Measurements from ENCODE around the gene RAB6A.
"Not testable (repeated sequence)": the region's sequence is repeated elsewhere in the genome, so short reads cannot be mapped to it uniquely, and the experiment has no call there.

Gene RAB6A

GRCh38 chr11:73729594-73730206 lies 31.2 kb downstream of the RAB6A start:
- FAIRE-seq = peak; percentile 76
- no peak for DNase-seq (ENCODE audit: insufficient read length, low spot score)

- no peak for FAIRE-seq
- no peak for DNase-seq (ENCODE audit: insufficient read length, low spot score)
Observed at GRCh38 chr11:73728000-73728399, 32.9 kb downstream of the RAB6A start.

- FAIRE-seq (no peak), DNase-seq (ENCODE audit: insufficient read length, low spot score) (no peak)
Observed at GRCh38 chr11:73726825-73727224, 34.0 kb downstream of the RAB6A start.

- no peak for DNase-seq (ENCODE audit: insufficient read length, low spot score)
- FAIRE-seq = no peak
Observed at GRCh38 chr11:73717136-73717535, 43.7 kb downstream of the RAB6A start.

- no peak for DNase-seq (ENCODE audit: insufficient read length, low spot score)
- peak; percentile 89 for FAIRE-seq
Observed at GRCh38 chr11:73716153-73717056, 44.5 kb downstream of the RAB6A start.

GRCh38 chr11:73715541-73715940 lies 45.3 kb downstream of the RAB6A start:
- DNase-seq (ENCODE audit: insufficient read length, low spot score) (no peak), FAIRE-seq (no peak)

GRCh38 chr11:73710964-73711363 lies 49.9 kb downstream of the RAB6A start:
- DNase-seq (ENCODE audit: insufficient read length, low spot score) (no peak), FAIRE-seq (no peak)

GRCh38 chr11:73705053-73705452 lies 55.8 kb downstream of the RAB6A start:
- FAIRE-seq = no peak

GRCh38 chr11:73693899-73694525 lies 66.9 kb downstream of the RAB6A start:
- DNase-seq (ENCODE audit: insufficient read length, low spot score) = no peak

More at GRCh38 chr11:73705053-73705452, 55.8 kb downstream of the RAB6A start:
- no peak for DNase-seq (ENCODE audit: insufficient read length, low spot score)

GRCh38 chr11:73680687-73681086 lies 80.2 kb downstream of the RAB6A start:
- DNase-seq (ENCODE audit: insufficient read length, low spot score) = no peak
- no peak for FAIRE-seq

More at GRCh38 chr11:73693899-73694525, 66.9 kb downstream of the RAB6A start:
- FAIRE-seq = no peak

GRCh38 chr11:73676552-73676951 lies 84.3 kb downstream of the RAB6A start:
- not testable (repeated sequence) for FAIRE-seq; DNase-seq (ENCODE audit: insufficient read length, low spot score)

- FAIRE-seq (no peak), DNase-seq (ENCODE audit: insufficient read length, low spot score) (no peak)
Observed at GRCh38 chr11:73671701-73672100, 89.2 kb downstream of the RAB6A start.

- DNase-seq (ENCODE audit: insufficient read length, low spot score) (no peak), FAIRE-seq (no peak)
Observed at GRCh38 chr11:73670808-73671207, 90.1 kb downstream of the RAB6A start.

- DNase-seq (ENCODE audit: insufficient read length, low spot score) (no peak), FAIRE-seq (no peak)
Observed at GRCh38 chr11:73667891-73668290, 93.0 kb downstream of the RAB6A start.

GRCh38 chr11:73664877-73665276 lies 96.0 kb downstream of the RAB6A start:
- DNase-seq (ENCODE audit: insufficient read length, low spot score) (no peak), FAIRE-seq (no peak)

GRCh38 chr11:73663604-73664495 lies 97.0 kb downstream of the RAB6A start:
- FAIRE-seq = no peak

GRCh38 chr11:73662445-73663157 lies 98.3 kb downstream of the RAB6A start:
- FAIRE-seq (no peak), DNase-seq (ENCODE audit: insufficient read length, low spot score) (no peak)

More at GRCh38 chr11:73663604-73664495, 97.0 kb downstream of the RAB6A start:
- no peak for DNase-seq (ENCODE audit: insufficient read length, low spot score)

- DNase-seq (ENCODE audit: insufficient read length, low spot score) (peak; percentile 96), FAIRE-seq (peak; percentile 91)
Observed at GRCh38 chr11:73661035-73661628, 99.7 kb downstream of the RAB6A start.

GRCh38 chr11:73660497-73661034 lies 100.3 kb downstream of the RAB6A start:
- DNase-seq (ENCODE audit: insufficient read length, low spot score) = no peak
- no peak for FAIRE-seq

All from GM19239 (cell line).